ENCODE results near the gene SPOCK1.

DNA sequence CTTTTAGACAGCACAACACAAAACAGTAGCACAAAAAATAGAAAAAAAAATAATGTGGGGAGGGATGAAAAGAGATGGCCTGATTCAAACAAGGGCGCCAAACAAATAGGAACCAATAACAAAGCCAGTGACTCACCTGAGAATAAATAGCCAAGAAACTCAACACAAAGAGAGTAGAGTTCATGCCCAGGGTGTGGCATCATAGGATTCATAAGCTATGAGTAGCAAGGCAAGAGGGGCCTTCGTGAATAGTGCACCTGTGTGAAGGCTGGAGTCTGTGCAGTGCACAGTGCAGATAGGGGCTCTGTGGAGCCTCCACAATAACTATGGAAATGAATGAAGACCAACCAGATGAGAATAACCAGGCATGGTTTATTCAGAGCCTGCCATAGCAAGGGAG is 541.7 kb downstream of the SPOCK1 start:
- no peak for TF ChIP-seq SPI1 (IDR thresholded peaks at IDR 0.05; ENCODE audit: borderline replicate concordance, low read depth)
- TF ChIP-seq, protein P1, sequence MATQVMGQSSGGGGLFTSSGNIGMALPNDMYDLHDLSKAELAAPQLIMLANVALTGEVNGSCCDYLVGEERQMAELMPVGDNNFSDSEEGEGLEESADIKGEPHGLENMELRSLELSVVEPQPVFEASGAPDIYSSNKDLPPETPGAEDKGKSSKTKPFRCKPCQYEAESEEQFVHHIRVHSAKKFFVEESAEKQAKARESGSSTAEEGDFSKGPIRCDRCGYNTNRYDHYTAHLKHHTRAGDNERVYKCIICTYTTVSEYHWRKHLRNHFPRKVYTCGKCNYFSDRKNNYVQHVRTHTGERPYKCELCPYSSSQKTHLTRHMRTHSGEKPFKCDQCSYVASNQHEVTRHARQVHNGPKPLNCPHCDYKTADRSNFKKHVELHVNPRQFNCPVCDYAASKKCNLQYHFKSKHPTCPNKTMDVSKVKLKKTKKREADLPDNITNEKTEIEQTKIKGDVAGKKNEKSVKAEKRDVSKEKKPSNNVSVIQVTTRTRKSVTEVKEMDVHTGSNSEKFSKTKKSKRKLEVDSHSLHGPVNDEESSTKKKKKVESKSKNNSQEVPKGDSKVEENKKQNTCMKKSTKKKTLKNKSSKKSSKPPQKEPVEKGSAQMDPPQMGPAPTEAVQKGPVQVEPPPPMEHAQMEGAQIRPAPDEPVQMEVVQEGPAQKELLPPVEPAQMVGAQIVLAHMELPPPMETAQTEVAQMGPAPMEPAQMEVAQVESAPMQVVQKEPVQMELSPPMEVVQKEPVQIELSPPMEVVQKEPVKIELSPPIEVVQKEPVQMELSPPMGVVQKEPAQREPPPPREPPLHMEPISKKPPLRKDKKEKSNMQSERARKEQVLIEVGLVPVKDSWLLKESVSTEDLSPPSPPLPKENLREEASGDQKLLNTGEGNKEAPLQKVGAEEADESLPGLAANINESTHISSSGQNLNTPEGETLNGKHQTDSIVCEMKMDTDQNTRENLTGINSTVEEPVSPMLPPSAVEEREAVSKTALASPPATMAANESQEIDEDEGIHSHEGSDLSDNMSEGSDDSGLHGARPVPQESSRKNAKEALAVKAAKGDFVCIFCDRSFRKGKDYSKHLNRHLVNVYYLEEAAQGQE (IDR thresholded peaks at IDR 0.05; ENCODE audit: insufficient replicate concordance, low read depth), result no peak
- TF ChIP-seq, protein P2, sequence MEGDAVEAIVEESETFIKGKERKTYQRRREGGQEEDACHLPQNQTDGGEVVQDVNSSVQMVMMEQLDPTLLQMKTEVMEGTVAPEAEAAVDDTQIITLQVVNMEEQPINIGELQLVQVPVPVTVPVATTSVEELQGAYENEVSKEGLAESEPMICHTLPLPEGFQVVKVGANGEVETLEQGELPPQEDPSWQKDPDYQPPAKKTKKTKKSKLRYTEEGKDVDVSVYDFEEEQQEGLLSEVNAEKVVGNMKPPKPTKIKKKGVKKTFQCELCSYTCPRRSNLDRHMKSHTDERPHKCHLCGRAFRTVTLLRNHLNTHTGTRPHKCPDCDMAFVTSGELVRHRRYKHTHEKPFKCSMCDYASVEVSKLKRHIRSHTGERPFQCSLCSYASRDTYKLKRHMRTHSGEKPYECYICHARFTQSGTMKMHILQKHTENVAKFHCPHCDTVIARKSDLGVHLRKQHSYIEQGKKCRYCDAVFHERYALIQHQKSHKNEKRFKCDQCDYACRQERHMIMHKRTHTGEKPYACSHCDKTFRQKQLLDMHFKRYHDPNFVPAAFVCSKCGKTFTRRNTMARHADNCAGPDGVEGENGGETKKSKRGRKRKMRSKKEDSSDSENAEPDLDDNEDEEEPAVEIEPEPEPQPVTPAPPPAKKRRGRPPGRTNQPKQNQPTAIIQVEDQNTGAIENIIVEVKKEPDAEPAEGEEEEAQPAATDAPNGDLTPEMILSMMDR (IDR thresholded peaks at IDR 0.05; ENCODE audit: insufficient read depth, low read length), result no peak
- TF ChIP-seq GABPA (IDR thresholded peaks at IDR 0.05; ENCODE audit: low read depth), result no peak

Data from HL-60 (cell line).